Choroid plexus epithelial cell (primary cell): Measurements from ENCODE around the gene ODF4.
"Not testable (repeated sequence)": the region's sequence is repeated elsewhere in the genome, so short reads cannot be mapped to it uniquely, and the experiment has no call there.

Experiments
- DNase-seq: peaks from one replicate; pipeline ENCODE4 v3.0.0-alpha.2; 2010; ENCODE audit warnings: low read depth
- H3K4me3 ChIP-seq: 2 replicates; pipeline ENCODE4 v1.5.1; 2011; ENCODE audit warnings: low read depth, mild to moderate bottlenecking, control low read depth, low read length, moderate library complexity
- TF ChIP-seq, protein P1 (sequence below): conservative IDR thresholded peaks from 2 replicates; pipeline ENCODE4 v1.5.1; 2011; ENCODE audit warnings: low read depth, mild to moderate bottlenecking, control low read depth, inconsistent platforms, low read length, moderate library complexity

The ODF4 gene

DNA sequence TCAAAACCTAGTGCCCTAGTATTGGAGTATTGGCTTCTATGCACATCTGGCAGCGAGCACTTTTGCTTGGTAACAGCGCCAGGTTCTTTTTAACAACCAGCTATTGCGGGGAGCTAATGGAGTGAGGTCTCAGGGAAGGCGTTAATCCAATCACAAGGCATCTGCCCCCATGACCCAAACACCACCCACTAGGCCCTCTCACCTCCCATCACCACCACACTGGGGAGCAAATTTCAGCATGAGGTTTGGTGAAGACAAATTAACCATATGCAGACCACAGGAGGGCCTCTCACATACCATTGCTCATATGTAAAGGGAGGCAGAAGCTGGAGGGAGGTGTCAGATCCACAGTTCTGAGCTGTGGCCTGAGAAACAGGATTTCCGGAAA lies 893 bp upstream of the ODF4 start:
- peak; percentile 13 for DNase-seq
- TF ChIP-seq, protein P1, sequence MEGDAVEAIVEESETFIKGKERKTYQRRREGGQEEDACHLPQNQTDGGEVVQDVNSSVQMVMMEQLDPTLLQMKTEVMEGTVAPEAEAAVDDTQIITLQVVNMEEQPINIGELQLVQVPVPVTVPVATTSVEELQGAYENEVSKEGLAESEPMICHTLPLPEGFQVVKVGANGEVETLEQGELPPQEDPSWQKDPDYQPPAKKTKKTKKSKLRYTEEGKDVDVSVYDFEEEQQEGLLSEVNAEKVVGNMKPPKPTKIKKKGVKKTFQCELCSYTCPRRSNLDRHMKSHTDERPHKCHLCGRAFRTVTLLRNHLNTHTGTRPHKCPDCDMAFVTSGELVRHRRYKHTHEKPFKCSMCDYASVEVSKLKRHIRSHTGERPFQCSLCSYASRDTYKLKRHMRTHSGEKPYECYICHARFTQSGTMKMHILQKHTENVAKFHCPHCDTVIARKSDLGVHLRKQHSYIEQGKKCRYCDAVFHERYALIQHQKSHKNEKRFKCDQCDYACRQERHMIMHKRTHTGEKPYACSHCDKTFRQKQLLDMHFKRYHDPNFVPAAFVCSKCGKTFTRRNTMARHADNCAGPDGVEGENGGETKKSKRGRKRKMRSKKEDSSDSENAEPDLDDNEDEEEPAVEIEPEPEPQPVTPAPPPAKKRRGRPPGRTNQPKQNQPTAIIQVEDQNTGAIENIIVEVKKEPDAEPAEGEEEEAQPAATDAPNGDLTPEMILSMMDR = no peak
- H3K4me3 ChIP-seq = no peak overlapping the region

DNA sequence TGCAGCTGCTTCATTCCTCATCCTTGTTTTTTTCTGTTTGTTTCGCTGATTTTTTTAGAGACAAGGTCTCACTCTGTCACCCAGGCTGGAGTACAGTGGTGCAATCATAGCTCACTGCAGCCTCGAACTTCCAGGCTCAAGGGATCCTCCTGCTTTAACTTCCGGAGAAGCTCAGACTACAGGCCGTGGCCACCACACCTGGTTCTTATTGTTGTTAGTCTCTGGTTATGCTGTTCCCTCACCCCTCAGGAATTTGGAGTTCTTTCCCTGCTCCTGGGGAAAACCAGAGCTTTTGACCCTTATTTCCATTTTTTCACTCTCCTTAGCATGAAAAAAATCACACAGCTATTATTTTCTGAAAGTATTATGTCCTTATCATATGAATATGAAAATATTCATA lies 1.8 kb downstream of the ODF4 start:
- H3K4me3 ChIP-seq = no peak overlapping the region
- TF ChIP-seq, protein P1 = no peak
- peak; percentile 27 for DNase-seq

DNA sequence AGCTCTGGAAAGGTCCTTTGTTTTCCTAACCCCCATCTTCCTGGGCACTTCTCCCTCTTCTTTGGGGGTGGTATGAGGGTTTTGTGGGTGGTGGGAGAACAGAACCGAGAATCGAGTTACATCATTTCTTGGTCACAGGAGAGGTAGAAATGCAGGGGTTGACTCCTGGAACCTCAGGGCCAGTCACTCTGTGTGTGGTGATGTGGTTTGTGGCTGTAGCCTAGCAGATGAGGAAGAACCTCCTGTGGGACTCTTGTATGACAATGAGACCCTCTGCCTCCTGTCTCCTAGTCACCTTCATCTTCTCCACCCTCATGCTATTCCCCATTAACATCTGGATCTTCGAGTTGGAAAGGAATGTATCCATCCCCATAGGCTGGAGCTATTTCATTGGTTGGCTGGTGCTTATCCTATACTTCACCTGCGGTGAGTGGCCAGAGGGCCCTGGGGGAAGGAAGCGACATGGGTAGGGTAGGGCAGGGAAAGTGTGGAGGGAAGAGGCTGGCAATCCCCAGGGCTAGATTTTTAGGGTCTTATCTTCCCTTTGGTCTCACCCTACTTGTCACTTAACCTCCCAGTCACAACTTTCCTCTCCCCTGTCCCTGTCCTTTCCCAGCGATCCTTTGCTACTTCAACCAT lies 5.5 kb downstream of the ODF4 start:
- TF ChIP-seq, protein P1 = no peak
- no peak overlapping the region for H3K4me3 ChIP-seq
- DNase-seq = no peak

DNA sequence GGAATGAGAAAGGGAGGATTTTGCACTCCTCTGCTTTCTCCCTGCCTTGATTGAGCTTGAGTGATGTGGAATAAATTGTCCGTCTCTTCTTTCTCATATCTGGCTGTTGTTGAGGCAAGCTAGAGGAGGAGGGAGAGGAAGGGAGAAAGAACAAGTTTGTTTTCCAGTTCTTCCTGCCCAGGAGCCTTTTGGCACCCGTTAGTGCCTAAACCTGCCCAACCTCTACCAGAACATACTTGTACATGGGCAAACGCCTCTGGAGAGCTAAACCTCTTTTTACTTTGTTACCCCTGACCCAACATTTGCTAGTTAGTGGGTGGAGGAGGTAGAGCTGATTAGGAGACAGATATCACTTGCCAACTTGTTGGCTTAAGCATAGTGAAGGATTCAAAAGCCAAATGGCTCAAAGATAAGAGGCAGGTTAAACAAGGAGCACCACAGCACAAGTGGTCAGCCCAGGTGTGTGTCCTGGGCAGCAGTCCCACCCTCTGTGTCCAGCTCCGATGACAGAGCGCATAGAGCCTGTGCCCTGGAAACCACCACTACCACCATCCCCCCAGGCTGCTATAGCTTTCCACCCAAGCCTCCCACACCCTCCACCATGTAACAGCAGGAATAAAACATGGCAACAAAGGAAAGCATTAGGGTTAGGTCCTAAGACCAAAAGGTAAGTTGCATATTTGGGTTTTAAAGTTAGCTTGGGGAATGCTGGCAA lies 6.5 kb downstream of the ODF4 start:
- H3K4me3 ChIP-seq = no peak overlapping the region
- no peak for DNase-seq
- TF ChIP-seq, protein P1 = no peak

DNA sequence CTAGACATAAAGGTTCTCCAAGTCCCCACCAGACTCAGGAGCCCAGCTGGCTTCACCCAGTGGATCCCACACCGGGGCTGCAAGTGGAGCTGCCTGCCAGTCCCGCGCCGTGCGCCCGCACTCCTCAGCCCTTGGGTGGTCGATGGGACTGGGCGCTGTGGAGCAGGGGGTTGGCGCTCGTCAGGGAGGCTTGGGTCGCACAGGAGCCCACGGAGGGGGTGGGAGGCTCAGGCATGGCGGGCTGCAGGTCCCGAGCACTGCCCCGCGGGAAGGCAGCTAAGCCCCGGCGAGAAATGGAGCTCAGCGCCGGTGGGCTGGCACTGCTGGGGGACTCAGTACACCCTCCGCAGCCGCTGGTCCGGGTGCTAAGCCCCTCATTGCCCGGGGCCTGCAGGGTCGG lies 7.4 kb downstream of the ODF4 start:
- not testable (repeated sequence) for DNase-seq, H3K4me3 ChIP-seq

DNA sequence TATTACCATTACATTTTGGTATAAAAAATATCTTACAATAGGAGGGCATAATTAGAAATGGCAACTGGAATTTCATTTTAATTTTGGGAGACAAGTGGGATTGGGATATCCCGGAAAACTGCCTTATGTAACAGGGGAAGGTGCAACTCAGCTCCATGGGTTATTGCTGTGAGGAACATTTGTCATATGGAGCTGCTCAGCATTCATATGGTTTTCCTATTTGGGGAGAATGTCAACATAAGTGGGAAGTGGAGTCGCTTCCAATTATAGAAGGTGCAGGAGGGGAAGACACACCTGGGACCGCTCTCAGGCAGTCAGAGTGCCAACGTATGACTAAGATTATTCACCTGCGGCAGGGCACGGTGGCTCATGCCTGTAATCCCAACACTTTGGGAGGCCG lies 10.7 kb downstream of the ODF4 start:
- DNase-seq = no peak
- TF ChIP-seq, protein P1 = no peak
- H3K4me3 ChIP-seq = no peak overlapping the region

DNA sequence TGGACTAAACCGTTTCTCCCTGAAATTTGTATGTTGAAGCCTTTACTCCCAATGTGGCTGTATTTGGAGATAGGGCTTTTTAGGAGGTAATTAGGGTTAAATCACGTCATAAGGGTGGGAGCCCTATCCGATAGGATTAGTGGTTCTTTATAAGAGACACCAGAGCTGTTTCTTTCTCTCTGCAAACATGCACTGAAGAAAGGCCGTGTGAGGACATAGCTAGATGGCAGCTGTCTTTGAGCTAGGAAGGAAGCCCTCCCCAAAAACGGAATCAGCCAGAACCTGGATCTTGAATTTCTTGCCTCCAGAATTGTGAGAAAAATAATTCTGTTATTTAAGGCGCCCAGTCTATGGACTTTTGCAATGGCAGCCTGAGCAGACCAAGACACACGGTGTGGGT lies 14.1 kb downstream of the ODF4 start:
- no peak for DNase-seq
- H3K4me3 ChIP-seq = no peak overlapping the region
- TF ChIP-seq, protein P1 = no peak
